SK-N-MC (cell line): ENCODE results near the gene RPRD1B.

Experiments
- EZH2 ChIP-seq: fragments of 200-600 bp; sonication (generic); IDR thresholded peaks from one replicate; pipeline ENCODE4 v1.6.1; 2017; ENCODE audit warnings: antibody characterized with exemption
- FOXP2 ChIP-seq: optimal IDR thresholded peaks from 2 replicates; pipeline ENCODE3; 2011; ENCODE audit warnings: mild to moderate bottlenecking, moderate library complexity; ENCODE audit not compliant: insufficient read depth; ENCODE audit errors: extremely low read length, control extremely low read depth
- POLR2AphosphoS5 ChIP-seq: IDR thresholded peaks from 2 replicates; pipeline ENCODE4 v1.6.1; 2012; ENCODE audit warnings: mild to moderate bottlenecking, low read depth, low read length, borderline replicate concordance

DNA sequence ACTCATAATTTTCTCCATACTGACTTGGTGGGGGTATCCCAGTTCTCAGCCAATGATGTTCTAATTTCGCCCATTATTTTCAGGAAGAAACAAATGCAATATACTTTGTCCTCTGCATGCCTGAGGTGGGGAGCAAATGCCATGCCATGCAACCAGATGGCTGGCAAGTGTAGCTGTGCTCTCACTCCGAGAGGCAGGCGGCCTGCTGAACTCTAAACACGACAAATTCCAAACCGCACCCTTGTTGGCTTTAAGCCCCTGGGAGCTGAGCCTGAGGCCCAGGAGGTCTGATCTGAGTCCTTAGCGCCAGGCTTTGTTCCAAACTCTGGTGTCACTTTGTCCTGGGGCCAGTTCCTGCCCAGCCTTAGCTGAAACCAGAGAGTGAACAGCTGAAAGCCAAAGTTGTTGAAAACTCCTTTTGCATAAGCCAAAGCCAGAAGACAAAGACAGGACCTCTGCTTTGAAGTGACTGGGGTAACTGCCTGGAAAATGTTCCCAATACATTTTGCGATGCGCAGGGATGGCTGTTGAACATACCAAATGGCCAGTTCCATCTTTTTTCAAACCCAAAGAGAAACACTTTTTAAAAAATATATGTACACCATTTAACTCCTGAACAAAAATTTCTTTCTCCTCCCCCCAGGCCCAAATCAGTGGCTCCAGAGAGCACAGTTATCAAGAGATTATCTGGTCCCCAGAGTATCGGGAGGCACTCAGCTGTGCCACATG is 46.5 kb upstream of the RPRD1B start:
- TF ChIP-seq POLR2AphosphoS5 (no peak), EZH2 (no peak), FOXP2 (no peak)
